GM12891 (cell line): ENCODE results near the gene PRSS21.

Experiments used
- DNase-seq: peaks from one replicate; pipeline ENCODE4 v3.0.0; 2011; ENCODE audit warnings: low spot score; ENCODE audit not compliant: insufficient read length
- FAIRE-seq: peaks from 2 replicates; lab custom pipeline; 2011; peaks lifted over from hg19 to GRCh38; lab: Jason Lieb, UNC
- PAX5 ChIP-seq: IDR thresholded peaks from 2 replicates; pipeline ENCODE4 v1.6.1; 2011; ENCODE audit warnings: low read length, moderate library complexity, mild to moderate bottlenecking; ENCODE audit not compliant: insufficient read depth, severe bottlenecking
- POLR2A ChIP-seq: IDR thresholded peaks from 2 replicates; pipeline ENCODE4 v1.6.1; 2011; ENCODE audit warnings: low read depth, low read length, control low read depth
- POLR2AphosphoS5 ChIP-seq: IDR thresholded peaks from 2 replicates; pipeline ENCODE4 v1.6.1; 2011; ENCODE audit warnings: low read depth, low read length, control low read depth
- POU2F2 ChIP-seq: IDR thresholded peaks from 2 replicates; pipeline ENCODE4 v1.6.1; 2011; ENCODE audit warnings: low read depth, mild to moderate bottlenecking, control low read depth, low read length, moderate library complexity
- SPI1 ChIP-seq: IDR thresholded peaks from 2 replicates; pipeline ENCODE4 v1.6.1; 2011; ENCODE audit warnings: low read depth, low read length, control low read depth
- TAF1 ChIP-seq: IDR thresholded peaks from 2 replicates; pipeline ENCODE4 v1.6.1; 2011; ENCODE audit warnings: low read depth, low read length, control low read depth

PRSS21 gene

GRCh38 chr16:2819179-2819938, 2.3 kb downstream of the PRSS21 start:
- DNase-seq (no peak), FAIRE-seq (no peak)
- TF ChIP-seq PAX5, result no peak
- TF ChIP-seq POU2F2, result no peak
- no peak for TF ChIP-seq POLR2A
- TF ChIP-seq SPI1, result no peak
- TF ChIP-seq POLR2AphosphoS5, result no peak
- no peak for TF ChIP-seq TAF1

GRCh38 chr16:2819939-2820835, 3.1 kb downstream of the PRSS21 start:
- FAIRE-seq (no peak), DNase-seq (no peak)
- no peak for TF ChIP-seq POU2F2
- no peak for TF ChIP-seq PAX5
- TF ChIP-seq POLR2A, result no peak
- TF ChIP-seq POLR2AphosphoS5, result no peak
- no peak for TF ChIP-seq SPI1
- no peak for TF ChIP-seq TAF1

GRCh38 chr16:2820836-2821486, 3.9 kb downstream of the PRSS21 start:
- TF ChIP-seq TAF1 (no peak), POLR2AphosphoS5 (no peak), SPI1 (no peak), PAX5 (no peak), POLR2A (no peak), POU2F2 (no peak)
- FAIRE-seq (no peak), DNase-seq (no peak)

GRCh38 chr16:2821487-2822157, 4.6 kb downstream of the PRSS21 start:
- TF ChIP-seq POU2F2, result no peak
- TF ChIP-seq POLR2A, result no peak
- no peak for TF ChIP-seq TAF1
- no peak for TF ChIP-seq SPI1
- TF ChIP-seq POLR2AphosphoS5, result no peak
- no peak for TF ChIP-seq PAX5
- FAIRE-seq, result no peak
- no peak for DNase-seq

- no peak for TF ChIP-seq POU2F2
- TF ChIP-seq SPI1, result no peak
- no peak for TF ChIP-seq POLR2A
- no peak for TF ChIP-seq POLR2AphosphoS5
- FAIRE-seq (no peak), DNase-seq (no peak)
Measured at GRCh38 chr16:2822158-2822495, 5.1 kb downstream of the PRSS21 start.

- no peak for DNase-seq
- FAIRE-seq, result no peak
- no peak for TF ChIP-seq POU2F2
- no peak for TF ChIP-seq SPI1
- TF ChIP-seq POLR2AphosphoS5, result no peak
Measured at GRCh38 chr16:2822496-2822895, 5.5 kb downstream of the PRSS21 start.

GRCh38 chr16:2824626-2825025, 7.6 kb downstream of the PRSS21 start:
- TF ChIP-seq POU2F2 (no peak), TAF1 (no peak), SPI1 (no peak), POLR2AphosphoS5 (no peak), POLR2A (no peak), PAX5 (no peak)
- FAIRE-seq, result no peak
- DNase-seq, result no peak

- TF ChIP-seq POLR2AphosphoS5 (no peak), POU2F2 (no peak), TAF1 (no peak), PAX5 (no peak), SPI1 (no peak), POLR2A (no peak)
- FAIRE-seq (no peak), DNase-seq (no peak)
Measured at GRCh38 chr16:2825049-2825742, 8.2 kb downstream of the PRSS21 start.

GRCh38 chr16:2825906-2826305, 8.9 kb downstream of the PRSS21 start:
- TF ChIP-seq SPI1 (no peak), PAX5 (no peak), TAF1 (no peak), POLR2A (no peak), POU2F2 (no peak), POLR2AphosphoS5 (no peak)
- no peak for FAIRE-seq
- no peak for DNase-seq
